Transverse colon (tissue), 4 donors: ENCODE results near the gene PTPRN2. TPM values are rescaled to one million over a fixed set of nuclear protein-coding genes. Genes with fewer than 3 reads are reported as not detected.

Experiments
- DNase-seq: peaks from one replicate; pipeline ENCODE4 v3.0.0-alpha.2; 2019
- H3K27ac ChIP-seq, 4 donors: fragments of 200-600 bp; sonication (generic); 2 replicates each; pipeline ENCODE4 v1.5.1; 2016 to 2018; ENCODE audit warnings: inconsistent platforms in 4 of 4
- H3K27me3 ChIP-seq: fragments of 200-600 bp; sonication (generic); 2 replicates; pipeline ENCODE4 v1.5.1; 2017; ENCODE audit warnings: inconsistent platforms
- H3K36me3 ChIP-seq, 4 donors: fragments of 200-600 bp; sonication (generic); 2 replicates each; pipeline ENCODE4 v1.5.1; 2017 to 2019; ENCODE audit warnings: inconsistent platforms in 4 of 4
- H3K4me1 ChIP-seq, 4 donors: fragments of 200-600 bp; sonication (generic); 2 replicates each; pipeline ENCODE4 v1.5.1; 2017 to 2020; ENCODE audit warnings: inconsistent platforms in 4 of 4
- H3K4me3 ChIP-seq, 4 donors: fragments of 200-600 bp; sonication (generic); 1 replicate in 1 of 4; 2 replicates in 3 of 4; pipeline versions ENCODE4 v1.5.1 to v1.6.1; 2017 to 2019; ENCODE audit warnings: inconsistent platforms in 4 of 4
- H3K9me3 ChIP-seq, 2 donors: fragments of 200-600 bp; sonication (generic); 2 replicates each; pipeline ENCODE4 v1.5.1; 2017 to 2019; ENCODE audit warnings: inconsistent platforms in 2 of 2
- CTCF ChIP-seq, 5 experiments: fragments of 200-600 bp in 3 of 5; fragments of 450-650 bp in 2 of 5; sonication (generic) in 3 of 5; IDR thresholded peaks; 1 replicate in 2 of 5; 2 replicates in 3 of 5; pipeline ENCODE4 v1.5.1; 2016 to 2017; ENCODE audit warnings: antibody characterized with exemption in 5 of 5, inconsistent platforms in 3 of 5, mild to moderate bottlenecking in 2 of 5, moderate library complexity in 1 of 5
- EP300 ChIP-seq: sonication (generic); formaldehyde crosslinking; IDR thresholded peaks from one replicate; pipeline ENCODE4 v1.6.1; 2017; ENCODE audit warnings: antibody characterized with exemption, low read depth
- POLR2A ChIP-seq: fragments of 450-650 bp; IDR thresholded peaks from one replicate; pipeline ENCODE4 v1.6.1; 2016; ENCODE audit warnings: antibody characterized with exemption, mild to moderate bottlenecking, moderate library complexity
- POLR2AphosphoS5 ChIP-seq, 3 donors: sonication (generic); formaldehyde crosslinking; IDR thresholded peaks; one replicate each; pipeline ENCODE4 v1.6.1; 2016; ENCODE audit warnings: antibody characterized with exemption in 3 of 3
- WGBS, 2 donors: methylation state at CpG; one replicate each; pipeline ENCODE4 v1.1.5; 2018; ENCODE audit warnings: low coverage in 1 of 2; 5-methylcytosine and 5-hydroxymethylcytosine counted together
- in situ Hi-C, 4 donors: fragments of 200-750 bp; cut with MboI; loops; one replicate each; pipeline versions ENCODE4 v1.15.0 to v1.15.1; 2017; ENCODE audit warnings: low sequenced_read_pairs in 3 of 4, low pct_ligation_motif_present in 1 of 4, low pct_unique_long_range_greater_than_20kb in 1 of 4
- intact Hi-C: fragments of 100-400 bp; cut with DNase I; formaldehyde crosslinking; loops from one replicate; pipeline ENCODE4 v1.15.1; 2023; ENCODE audit warnings: low total_unique reads
- total RNA-seq, 4 donors: library from RNA; depleted of rRNA; stranded (reverse); fragments of >200 nt; gene quantifications; one replicate each; pipeline ENCODE4 v1.1.0, GENCODE V29; 2016

Gene PTPRN2
- total RNA-seq, 4 donors from 2014 or later: 15.4 to 31.1 (median 21.8) TPM

- DNase-seq: no peak
- Histone ChIP-seq H3K9me3 (no peaks in the 10 kb centered on the region), H3K27me3 (no peaks in the 10 kb centered on the region), H3K27ac (no peak overlapping the region), H3K36me3 (no peaks in the 10 kb centered on the region), H3K4me3 (no peak overlapping the region), H3K4me1 (no peaks in the 10 kb centered on the region)
- in situ Hi-C loops (no loop called here), intact Hi-C loops (no loop called here)
- TF ChIP-seq CTCF (IDR thresholded peaks at IDR 0.05): no peak
- 80 to 89% methylated on average over 1 to 33 of the region's 35 CpGs for WGBS, 2 donors
These were observed 795.2 kb downstream of the PTPRN2 start for GRCh38 chr7:157792241-157793086.

GRCh38 chr7:157791666-157792065, 796.0 kb downstream of the PTPRN2 start:
- intact Hi-C loops: no loop called here
- no peaks in the 10 kb centered on the region for H3K27me3 ChIP-seq
- H3K4me3 ChIP-seq: no peak overlapping the region
- no peak for DNase-seq
- H3K9me3 ChIP-seq: no peaks in the 10 kb centered on the region
- in situ Hi-C loops: no loop called here
- H3K27ac ChIP-seq: no peak overlapping the region
- TF ChIP-seq POLR2A (no peak), EP300 (no peak), POLR2AphosphoS5 (IDR thresholded peaks at IDR 0.05) (no peak), CTCF (IDR thresholded peaks at IDR 0.05) (no peak)
- H3K4me1 ChIP-seq: no peaks in the 10 kb centered on the region
- WGBS, 2 donors: 90 to 100% methylated on average over 2 to 16 of the region's 16 CpGs
- no peaks in the 10 kb centered on the region for H3K36me3 ChIP-seq

GRCh38 chr7:157791261-157791660, 796.4 kb downstream of the PTPRN2 start:
- Histone ChIP-seq H3K36me3 (no peaks in the 10 kb centered on the region), H3K27ac (no peak overlapping the region), H3K4me3 (no peak overlapping the region), H3K9me3 (no peaks in the 10 kb centered on the region), H3K4me1 (no peaks in the 10 kb centered on the region), H3K27me3 (no peaks in the 10 kb centered on the region)
- DNase-seq: no peak
- TF ChIP-seq CTCF (IDR thresholded peaks at IDR 0.05) (no peak), POLR2A (no peak), EP300 (no peak), POLR2AphosphoS5 (IDR thresholded peaks at IDR 0.05) (no peak)
- intact Hi-C loops (no loop called here), in situ Hi-C loops (no loop called here)
- 90 to 91% methylated on average over 14 to 23 of the region's 23 CpGs for WGBS, 2 donors

GRCh38 chr7:157789942-157790341, 797.7 kb downstream of the PTPRN2 start:
- intact Hi-C loops (no loop called here), in situ Hi-C loops (no loop called here)
- Histone ChIP-seq H3K27ac (no peak overlapping the region), H3K4me1 (no peaks in the 10 kb centered on the region), H3K4me3 (no peak overlapping the region), H3K36me3 (no peaks in the 10 kb centered on the region), H3K27me3 (no peaks in the 10 kb centered on the region), H3K9me3 (no peaks in the 10 kb centered on the region)
- 90 to 100% methylated on average over 2 to 4 of the region's 4 CpGs for WGBS, 2 donors
- TF ChIP-seq CTCF (IDR thresholded peaks at IDR 0.05) (no peak), POLR2AphosphoS5 (IDR thresholded peaks at IDR 0.05) (no peak), EP300 (no peak), POLR2A (no peak)
- no peak for DNase-seq
